Inferior parietal cortex (tissue), 1 donor: ENCODE data around the gene EYA3.

ENCODE experiments used
- DNase-seq: peaks from one replicate; pipeline ENCODE4 v3.0.0-alpha.2; 2016; ENCODE audit errors: extremely low spot score

The EYA3 gene

GRCh38 chr1:27970401-27970800, 118.0 kb downstream of the EYA3 start:
- no peak for DNase-seq

GRCh38 chr1:27968692-27969091, 119.7 kb downstream of the EYA3 start:
- DNase-seq, result no peak

- no peak for DNase-seq
Measured at GRCh38 chr1:27967884-27968466, 120.4 kb downstream of the EYA3 start.

GRCh38 chr1:27967106-27967883, 121.1 kb downstream of the EYA3 start:
- DNase-seq, result no peak

GRCh38 chr1:27966402-27967105, 121.9 kb downstream of the EYA3 start:
- no peak for DNase-seq

- DNase-seq, result no peak
Measured at GRCh38 chr1:27963393-27963792, 125.0 kb downstream of the EYA3 start.

- DNase-seq, result no peak
Measured at GRCh38 chr1:27961646-27962221, 126.7 kb downstream of the EYA3 start.

- DNase-seq, result no peak
Measured at GRCh38 chr1:27960762-27961645, 127.4 kb downstream of the EYA3 start.

- DNase-seq, result no peak
Measured at GRCh38 chr1:27959792-27960603, 128.4 kb downstream of the EYA3 start, which contains the start of gene XKR8. TSS of gene XKR8 (plus strand) at chr1:27959973. CDS start at chr1:27960070, 97 bp downstream.

GRCh38 chr1:27958513-27958912, 129.9 kb downstream of the EYA3 start:
- no peak for DNase-seq

GRCh38 chr1:27957655-27958054, 130.8 kb downstream of the EYA3 start:
- no peak for DNase-seq

- no peak for DNase-seq
Measured at GRCh38 chr1:27956761-27957160, 131.6 kb downstream of the EYA3 start.

GRCh38 chr1:27955076-27955475, 133.3 kb downstream of the EYA3 start:
- no peak for DNase-seq

GRCh38 chr1:27954186-27954585, 134.2 kb downstream of the EYA3 start:
- DNase-seq, result no peak

- DNase-seq, result no peak
Measured at GRCh38 chr1:27952147-27952546, 136.3 kb downstream of the EYA3 start.

GRCh38 chr1:27951396-27951795, 137.0 kb downstream of the EYA3 start:
- DNase-seq, result no peak

GRCh38 chr1:27949027-27949426, 139.4 kb downstream of the EYA3 start:
- no peak for DNase-seq

GRCh38 chr1:27945020-27945419, 143.4 kb downstream of the EYA3 start:
- DNase-seq, result no peak

GRCh38 chr1:27941671-27942540, 146.5 kb downstream of the EYA3 start:
- DNase-seq, result no peak
